Activated CD4-positive, alpha-beta T cell treated with anti-CD3 and anti-CD28 coated beads, Interleukin-2, amount 50 U/mL, for 16 hours (primary cell): Measurements from ENCODE around the gene CSF3R.

Experiments used
- DNase-seq: peaks from one replicate; pipeline ENCODE4 v3.0.0-alpha.2; 2020

Gene CSF3R

DNA sequence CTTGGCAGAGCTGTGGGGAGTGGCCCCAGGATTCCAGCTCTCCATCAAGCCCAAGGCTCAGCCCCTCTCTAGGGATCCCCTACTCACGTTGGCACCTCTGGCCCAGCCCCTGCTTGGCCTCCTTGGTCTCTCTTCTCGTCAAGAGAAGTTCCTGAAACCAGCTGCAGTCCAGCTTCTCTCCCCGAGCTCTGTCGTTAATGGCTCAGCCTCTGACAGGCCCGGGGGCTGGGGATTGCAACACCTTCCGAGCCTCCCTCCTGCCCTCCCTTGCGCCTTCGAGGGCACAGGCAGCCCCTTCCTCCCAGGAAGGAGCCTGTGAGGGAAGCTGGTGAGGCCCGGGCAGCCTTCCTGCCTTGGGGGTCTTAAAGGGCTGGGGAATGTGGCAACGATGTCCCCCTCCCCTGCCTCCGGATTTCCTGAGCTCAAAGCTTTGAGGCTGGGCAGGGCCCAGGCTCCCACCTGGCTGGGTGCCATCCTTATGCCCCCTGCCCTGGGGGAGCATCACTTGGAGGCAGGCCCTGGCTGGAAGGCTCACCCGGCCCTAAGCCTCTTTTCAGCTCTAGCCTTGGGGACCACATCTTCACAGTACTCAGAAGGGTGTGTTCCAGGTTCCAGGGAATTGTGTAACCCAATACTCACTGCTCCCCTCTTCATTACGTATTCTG is at the start of gene CSF3R:
TSS of gene CSF3R (minus strand) at position 190 of the 665 bp plus-strand sequence. CDS start 3,417 bp downstream, outside the sequence.
- DNase-seq, result no peak

DNA sequence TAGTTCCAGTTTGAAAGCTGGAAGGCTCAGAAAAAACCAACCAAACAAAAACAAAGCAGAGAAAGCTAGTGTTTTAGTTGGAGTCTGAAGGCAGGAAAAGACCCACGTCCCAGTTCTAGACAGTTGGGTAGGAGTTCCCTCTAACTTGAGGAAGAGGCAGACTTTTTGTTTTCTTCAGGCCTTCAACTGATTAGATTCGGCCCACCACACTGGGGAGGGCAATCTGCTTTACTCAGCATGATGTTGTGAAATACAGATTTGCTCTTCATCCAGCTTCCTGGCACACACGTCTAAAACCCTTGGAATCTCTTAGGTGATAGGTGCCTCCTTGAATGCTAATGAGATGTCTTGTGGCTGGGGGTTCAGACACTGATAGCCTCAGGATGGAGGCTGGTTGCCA is 49.1 kb upstream of the CSF3R start:
- no peak for DNase-seq

DNA sequence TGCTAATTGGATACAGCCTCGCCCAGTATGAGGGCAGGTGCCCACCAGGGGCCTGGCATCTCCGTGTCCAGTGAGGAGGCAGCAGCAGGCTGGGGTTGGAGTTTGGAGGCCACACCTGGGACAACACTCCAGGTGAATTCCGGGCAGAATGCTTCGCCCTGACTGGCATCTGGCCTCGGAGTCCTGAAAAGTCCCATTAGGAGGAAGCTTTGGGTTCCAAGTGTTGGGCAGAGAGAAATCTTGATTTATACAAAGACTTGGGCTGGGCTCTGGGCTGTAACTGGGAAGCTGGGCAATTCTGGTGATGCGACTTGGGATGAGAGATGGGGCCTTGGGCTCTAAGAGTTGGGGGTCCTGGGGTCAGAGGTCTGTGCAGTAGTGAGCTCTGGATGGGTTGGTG is 48.1 kb upstream of the CSF3R start:
- DNase-seq, result no peak

DNA sequence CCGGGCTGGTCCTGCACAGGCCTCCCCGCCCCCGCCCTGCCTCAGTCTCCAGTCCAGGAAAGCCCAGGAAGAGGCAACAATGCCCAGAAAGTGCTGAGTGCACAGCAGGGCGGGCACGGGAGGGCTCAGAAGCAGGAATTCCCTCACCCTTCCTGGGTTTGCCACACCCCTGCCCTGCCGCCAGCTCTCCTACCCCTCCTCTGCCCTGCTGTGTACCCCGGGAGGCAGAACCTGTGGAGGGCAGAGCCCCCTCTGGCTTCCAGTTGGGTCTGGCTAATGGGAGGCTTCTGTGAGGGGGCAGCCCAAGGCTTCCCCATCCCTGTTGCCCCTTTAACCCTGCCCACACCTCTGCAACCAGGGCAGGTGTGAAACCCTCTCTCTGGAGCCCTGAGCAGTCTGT is 47.5 kb upstream of the CSF3R start:
- no peak for DNase-seq

DNA sequence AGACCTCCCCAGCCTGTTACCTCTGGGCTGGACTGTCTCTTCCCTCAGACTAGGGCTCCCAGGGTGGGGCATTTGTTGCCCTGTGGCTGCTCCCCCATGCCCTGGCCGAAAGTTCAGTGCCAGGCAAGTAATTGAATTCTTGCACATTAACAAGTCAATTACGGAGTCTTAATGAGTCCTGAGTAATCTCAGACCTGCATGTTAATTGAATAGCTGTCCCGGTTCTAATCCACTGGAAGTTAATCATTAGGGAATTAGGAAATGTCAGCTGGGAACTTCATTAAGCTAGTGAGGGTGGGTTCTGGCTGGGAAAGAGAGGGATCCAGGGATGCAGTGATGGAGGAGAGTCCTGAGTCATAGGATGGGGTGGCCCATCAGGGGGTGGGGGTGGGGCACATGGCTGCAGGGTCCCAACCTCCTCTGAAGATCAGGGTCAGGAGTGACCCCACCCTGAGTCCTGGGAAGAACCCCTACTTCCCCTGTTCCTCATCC is 47.1 kb upstream of the CSF3R start:
- no peak for DNase-seq

DNA sequence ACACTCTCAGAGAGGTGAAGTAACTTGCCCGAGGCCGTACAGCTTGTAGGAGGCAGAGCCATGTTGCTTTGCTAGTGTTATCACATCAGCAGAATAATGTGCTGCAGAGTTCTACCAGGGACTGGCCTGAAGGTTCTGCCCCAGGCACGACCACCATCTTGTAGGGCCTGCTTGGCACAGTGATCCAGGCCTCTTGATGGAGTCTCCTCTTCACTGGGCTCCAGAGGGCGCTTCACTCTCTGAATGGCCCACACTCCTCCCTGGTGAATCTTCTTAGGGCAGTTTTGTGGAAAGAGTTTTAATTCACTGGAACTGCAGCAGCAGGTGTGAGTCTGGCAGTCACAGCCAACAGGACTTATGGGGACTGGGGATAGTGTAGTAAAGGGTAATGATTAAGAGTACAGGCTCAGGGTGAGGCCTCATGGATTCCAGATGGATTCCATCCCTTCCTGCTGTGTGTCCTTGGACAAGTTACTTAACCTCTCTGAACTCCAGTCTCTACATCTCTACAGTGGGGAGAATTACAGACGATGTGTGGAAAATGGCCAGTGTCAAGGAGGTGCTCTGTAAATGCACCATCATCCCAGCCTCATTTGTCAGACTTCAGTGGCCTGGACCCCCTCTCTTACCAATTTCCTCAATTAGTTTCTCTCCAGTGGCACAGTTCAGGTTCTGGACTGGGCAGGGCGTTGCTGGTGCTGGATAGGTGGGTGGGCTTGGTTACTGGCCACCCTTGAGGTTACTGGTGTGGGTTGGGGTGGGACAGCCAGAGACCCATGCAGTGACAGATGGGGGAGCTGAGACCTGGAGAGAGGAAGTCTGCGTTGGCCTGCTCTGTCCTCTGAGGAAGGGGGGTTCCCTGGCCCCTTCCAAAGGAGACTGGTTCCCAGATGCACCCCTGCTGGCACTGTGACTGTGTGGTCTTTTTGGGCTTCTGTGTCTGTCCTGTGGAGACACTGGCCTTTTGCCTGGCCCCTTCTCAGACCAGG is 45.9 kb upstream of the CSF3R start:
- no peak for DNase-seq

DNA sequence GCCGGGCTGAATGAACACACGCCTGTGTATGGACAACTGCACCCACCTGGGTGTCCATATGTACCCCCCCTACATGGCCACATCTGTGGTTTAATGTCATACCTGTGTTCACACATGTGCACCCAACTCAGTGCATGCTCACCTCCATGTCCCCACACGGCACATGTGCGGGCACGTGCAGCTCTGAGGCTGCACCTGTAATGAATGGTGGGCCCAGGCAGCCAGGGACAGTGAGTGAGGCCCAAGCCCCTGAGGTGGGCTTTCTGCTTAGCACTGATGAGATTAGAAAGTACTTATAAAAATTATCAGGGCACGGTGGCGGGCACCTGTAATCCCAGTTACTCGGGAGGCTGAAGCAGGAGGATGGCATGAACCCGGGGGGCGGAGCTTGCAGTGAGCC is 42.5 kb upstream of the CSF3R start:
- no peak for DNase-seq

DNA sequence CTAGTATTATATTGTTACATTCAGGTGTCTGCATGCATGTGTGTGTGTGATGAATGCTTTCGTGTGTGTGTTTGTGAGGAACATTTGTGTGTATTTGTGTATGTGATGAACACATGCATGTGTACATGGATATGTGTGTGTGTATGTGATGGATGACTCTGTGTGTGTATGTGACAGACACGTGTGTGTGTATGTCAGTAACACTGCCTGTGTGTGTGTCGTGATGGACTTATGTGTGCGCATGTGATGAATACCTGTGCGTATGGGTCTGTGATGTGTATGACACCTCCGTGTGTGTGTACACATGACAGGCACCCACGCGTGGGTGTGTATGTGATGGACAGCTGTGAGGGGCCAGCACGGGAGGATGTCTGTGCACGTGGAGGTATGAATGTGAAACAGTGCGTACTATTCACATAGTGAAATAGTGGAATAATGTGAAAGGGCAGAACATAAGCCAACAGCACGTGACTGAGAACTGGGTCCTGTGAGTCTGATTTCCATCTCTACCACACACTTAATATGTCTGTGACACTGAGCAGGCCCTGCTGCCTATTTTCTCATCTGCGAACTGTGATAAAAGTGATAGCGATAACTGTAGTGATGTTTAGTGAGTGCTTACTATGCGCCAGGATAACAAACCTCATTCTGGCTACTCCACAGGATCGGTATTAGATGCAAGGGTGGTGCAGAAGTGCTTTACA is 41.8 kb upstream of the CSF3R start:
- DNase-seq, result no peak

DNA sequence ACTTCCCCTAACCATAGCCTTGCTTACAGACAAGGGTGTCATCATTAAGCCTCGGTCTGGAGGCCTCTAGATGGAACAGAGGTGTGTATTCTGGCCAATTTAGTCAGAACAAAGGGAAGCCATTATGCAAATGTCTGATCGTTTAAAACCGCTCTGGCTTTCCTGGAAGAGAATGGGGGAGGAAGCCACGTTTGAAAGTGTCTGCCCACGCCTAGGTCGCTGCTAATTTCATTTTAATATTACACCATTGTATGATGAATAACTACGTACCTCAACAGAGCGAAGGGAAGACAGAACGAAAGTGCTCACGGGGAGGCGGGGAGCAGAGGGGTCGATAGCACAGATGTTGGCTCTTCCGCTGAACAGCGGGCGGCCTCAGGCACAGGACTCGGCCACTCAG is 41.1 kb upstream of the CSF3R start:
- DNase-seq, result peak; percentile 21

DNA sequence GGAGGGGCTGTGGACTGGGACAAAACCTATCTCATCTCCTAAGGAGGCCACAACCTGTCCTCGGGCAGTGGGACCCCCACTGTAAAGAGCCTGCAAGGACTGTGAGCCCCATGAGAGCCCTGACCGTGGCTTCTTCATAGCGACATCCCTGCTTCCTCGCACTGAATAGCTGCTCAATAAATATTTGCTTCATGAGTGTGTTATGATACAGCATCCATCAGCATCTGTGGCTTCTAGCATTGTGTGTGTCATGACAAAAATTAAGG is 40.5 kb upstream of the CSF3R start:
- no peak for DNase-seq

DNA sequence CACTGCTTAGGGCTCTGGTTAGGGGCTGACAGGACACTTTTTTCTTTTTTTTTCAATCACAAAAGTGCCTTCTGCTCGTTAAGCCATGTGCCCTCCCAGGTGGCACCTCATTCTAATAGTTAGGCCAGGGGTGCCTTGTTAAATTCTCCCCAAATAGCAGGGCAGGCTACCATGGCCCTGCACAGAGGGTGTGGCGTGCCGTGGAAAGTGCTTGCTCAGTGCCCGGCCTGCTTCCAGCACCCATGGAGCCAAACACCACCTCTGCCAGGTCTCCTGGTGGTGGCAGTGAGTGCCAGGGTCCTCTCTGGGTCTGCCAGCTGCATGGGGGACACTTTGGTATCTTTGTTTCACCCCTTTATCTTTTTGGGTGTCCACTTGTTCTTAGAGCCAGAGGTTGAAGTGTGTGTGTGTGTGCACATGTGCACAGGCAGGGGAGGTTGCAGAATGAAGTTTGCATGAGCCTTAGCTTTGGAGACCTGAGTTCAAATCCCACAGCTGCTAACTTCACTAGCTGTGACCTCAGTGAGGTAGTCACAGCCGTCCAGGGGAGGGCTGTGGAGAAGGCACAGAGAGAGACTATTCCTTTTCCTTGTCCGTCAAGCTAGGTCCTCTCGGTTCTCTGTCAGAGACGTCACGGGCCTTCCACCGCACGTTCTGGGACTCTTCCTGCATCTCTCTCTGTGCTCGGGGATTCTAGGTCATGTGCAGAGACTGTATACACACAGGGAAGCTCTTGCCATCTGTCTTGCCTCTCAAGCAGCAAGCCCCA is 39.9 kb upstream of the CSF3R start:
- no peak for DNase-seq

DNA sequence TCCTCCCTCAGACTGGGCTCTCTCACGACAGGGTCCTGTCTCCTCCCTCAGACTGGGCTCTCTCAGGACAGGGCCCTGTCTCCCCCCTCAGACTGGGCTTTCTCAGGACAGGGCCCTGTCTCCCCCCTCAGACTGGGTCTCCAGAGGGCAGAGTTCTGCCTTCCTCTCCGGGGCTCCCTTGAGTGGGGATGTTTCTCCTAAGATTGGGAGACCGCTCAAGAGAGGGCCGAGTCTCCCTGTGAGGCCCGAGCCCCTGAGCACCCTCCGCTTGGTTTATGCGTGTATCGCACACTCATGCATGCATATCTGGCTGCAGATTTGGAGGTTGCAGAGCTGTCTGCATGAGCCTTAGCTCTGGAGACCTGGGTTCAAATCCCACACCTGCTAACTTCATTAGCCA is 39.3 kb upstream of the CSF3R start:
- DNase-seq, result no peak

DNA sequence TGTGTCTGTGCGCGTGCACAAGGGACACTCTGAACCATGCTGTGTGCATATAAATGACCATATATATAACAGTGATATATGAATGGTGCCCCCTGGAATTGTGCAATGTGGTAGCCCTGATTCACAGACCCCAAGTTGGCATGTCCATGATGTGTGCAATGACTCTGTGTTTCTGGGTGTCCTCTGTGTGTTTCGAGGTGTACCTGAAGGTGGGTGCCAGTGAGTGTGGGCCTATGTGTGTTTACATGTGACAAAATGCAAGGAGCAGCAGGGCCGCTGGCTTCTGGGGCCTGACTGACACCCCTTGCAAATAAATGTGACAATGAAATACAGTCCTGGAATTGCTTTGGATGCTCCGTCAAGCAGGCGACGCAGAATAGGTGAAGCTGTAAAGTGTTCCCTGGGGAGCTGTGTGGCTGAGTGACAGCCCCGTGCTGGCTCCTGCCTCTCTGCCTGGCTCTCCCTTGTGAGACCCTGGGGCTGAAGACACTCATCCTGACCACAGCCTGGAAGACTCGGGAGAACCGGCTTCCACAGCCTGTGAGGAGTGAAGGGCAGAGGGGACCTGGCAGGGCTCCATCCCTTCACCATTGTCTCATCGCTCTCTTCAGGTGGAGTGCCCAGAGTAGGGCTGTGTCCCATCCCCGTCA is 38.2 kb upstream of the CSF3R start:
- DNase-seq, result no peak

DNA sequence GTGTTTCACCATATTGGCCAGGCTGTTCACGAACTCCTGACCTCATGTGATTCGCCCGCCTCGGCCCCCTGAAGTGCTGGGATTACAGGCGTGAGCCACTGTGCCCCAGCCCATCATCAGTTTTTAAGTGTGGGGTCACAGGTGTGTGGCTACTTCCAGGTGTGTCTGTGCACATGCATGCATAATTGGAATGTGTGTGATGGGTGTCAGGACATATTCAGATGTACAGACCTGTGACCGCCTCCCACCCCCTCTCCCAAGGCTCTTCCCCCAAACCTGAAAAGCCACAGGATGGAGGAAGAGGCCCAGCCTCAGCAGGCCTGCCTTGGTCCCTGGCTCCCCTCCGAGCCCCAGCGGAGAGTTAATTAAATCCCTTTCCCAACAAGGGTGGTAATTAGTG is 37.3 kb upstream of the CSF3R start:
- DNase-seq, result no peak

DNA sequence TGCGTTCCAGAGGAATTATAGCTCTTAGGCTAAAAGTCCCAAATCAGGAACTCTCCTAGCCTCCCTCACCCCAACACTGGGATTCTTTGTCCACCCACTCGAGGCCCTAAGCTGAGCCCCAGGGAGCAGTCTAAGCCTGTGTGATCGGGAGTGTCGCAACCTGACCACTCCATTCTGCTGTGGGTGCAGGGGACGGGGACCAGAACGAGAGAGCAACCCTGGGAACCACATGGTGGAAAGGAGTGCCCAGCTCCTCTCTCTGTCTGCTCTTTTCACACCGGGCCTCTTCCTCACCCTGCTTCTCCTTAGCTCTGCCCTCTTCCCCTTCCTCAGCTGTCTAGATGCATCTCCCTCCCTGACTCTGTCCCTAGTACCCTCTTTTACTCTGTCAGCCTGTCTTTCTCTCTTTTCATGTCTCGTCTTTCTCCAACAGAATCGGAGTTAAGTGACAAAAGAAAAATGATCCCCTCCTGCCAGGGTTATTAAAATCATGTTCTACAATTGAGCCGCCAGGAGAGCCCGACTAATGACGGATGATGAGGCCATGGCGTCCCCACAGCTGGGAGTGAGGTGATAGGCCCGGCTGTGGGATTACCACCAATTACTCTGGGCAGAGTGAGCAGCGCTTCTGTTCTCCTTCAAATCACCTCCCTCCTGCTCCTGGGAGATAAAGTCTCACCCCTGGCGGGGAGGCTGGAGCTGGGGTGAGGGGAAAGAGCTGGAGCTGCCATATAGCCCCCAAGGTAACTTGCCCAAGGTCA is 34.5 kb upstream of the CSF3R start:
- no peak for DNase-seq

DNA sequence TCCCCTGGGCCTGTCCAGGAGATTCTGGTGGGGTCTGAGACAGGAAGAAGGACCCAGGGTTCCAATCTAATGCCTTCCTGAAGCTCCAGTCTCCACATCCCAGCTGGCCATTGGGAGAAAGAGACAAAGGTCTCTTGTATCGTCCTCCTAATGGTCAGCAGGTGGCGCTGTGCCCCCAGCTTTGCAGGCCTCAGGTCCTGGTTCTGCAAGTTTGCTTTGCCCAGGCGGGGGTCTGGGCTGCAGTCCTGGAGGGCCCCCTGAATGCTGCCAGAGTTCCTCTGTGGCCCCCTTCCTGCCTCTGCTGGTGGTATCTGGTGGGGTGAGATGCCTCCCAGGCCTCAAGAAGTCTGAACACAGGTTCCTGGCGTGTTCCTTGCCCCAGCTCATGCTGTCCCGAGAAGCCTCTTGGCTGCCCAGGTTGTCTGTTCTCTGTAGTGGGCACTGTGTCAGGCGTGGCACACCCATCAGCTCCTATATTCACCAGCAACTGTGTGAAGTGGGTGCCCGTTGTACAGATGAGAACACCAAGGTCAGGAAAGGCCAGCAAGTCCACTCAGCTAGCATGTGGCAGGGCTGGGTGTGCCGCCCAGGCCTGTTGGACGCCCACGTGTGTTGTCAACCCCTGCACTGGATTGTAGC is 33.8 kb upstream of the CSF3R start:
- DNase-seq, result peak; percentile 44

DNA sequence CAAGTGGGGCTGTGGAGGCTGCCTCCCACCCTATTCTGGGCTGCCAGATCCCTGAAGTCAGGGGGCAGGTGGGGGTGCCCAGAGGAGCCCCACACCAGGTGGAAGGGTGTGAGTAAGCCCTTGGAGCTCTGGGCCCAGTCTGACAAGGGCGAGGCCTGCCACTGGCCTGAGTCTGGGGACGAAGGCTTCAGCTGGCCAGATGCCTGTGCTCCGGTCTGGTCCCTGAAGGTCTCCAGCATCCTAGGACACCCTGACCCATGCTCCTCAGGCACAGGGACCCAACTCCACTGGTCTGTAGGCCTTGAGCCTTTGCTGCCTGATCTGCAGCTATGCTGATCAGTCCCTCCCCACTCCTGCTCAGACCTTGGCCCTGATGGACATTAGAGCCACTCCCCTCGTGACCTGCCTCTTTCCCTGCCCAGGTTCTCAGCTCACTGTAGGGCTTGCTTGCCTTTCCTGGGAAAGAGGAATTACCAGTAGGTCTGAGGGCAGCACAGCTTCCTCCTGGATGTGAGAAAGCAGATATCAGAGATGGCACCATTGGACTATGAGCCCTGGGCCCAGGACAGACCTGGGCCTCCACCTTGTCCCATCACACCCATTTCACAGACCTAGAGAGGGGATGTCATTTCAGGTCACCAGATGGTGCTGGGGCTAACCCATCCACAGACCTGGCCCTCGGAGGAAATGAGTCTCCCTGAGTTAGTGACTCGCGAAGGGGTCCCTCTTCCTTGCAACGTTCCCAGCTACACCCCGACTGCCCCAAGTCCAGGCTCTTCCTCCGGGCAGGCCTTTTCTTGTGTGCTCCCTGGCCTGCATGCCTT is 32.8 kb upstream of the CSF3R start:
- DNase-seq, result no peak

DNA sequence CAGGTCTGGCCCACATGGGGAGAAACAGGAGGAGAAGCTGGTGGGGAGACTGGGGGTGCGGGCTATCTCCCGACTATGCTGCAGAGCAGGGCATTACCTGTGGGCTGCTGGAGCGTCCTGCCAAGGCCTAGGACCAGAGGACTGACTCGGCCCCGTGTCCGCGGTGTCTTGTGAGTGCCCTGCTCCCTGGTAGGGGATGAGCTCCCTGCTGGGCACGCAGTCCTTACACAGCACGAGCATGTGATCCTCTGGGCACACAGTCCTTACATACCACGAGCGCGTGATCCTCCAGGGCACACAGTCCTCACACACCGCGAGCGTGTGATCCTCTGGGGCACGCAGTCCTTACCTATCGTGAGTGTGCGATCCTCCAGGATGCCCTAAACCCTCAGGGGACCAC is 31.8 kb upstream of the CSF3R start:
- no peak for DNase-seq

DNA sequence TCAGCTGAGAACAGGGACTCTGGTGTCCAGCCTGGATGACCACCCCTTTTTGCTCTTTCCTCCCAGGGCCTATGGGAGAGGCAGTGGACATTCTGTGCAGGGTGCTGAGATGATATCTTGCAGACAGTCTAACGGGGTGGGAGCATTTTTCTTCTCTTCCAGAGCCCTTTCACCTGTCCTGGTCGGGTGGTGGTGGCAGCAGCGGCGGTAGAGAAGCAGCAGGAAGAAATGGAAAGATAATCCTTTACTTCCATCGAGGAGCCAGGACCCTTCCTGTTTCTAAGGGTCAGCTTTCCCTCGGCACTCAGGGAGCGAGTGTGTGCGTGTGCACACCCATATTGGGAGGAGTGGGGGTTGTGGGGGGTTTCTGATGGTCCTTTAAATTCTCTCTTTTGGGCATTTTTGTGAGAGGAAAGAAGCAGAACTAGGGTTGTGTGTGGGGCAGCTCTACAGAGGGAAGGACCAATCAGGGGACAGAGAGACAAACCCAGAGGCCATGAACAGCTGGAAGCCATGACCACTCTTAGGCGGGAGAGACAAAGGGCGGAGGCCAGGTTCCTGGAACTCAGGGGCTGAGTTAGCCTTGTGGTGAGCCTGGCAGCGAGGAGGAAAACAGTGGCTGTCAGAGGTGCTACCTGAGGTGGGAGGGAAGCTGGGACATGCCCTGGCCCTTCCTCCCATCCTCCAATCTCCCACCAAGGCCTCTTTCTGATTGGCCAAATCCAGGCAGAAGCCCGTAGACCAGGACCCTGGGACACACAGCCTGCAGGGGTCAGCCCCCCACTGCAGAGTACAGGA is 31.2 kb upstream of the CSF3R start:
- no peak for DNase-seq
